CD4-positive, alpha-beta memory T cell (primary cell): Measurements from ENCODE around the gene CSTPP1. TPM values are rescaled to one million over a fixed set of nuclear protein-coding genes. Genes with fewer than 3 reads are reported as not detected.
A peak's percentile ranks its signal among the peaks of the same experiment; 100 is the strongest.
"Not testable (repeated sequence)": the region's sequence is repeated elsewhere in the genome, so short reads cannot be mapped to it uniquely, and the experiment has no call there.

Experiments used
- CTCF ChIA-PET: fragments of 350-600 bp; sonication (Branson Sonifier 250); formaldehyde crosslinking; loops from one replicate; lab custom pipeline; 2021; ENCODE audit warnings: inconsistent platforms; ENCODE audit not compliant: partially characterized antibody; lab: Charles Lee
- POLR2A ChIA-PET: fragments of 350-600 bp; sonication (Branson Sonifier 250); formaldehyde crosslinking; loops from one replicate; lab custom pipeline; 2021; ENCODE audit not compliant: partially characterized antibody; lab: Charles Lee
- DNase-seq, 5 donors: peaks; one replicate each; pipeline versions ENCODE4 v3.0.0 to v3.0.0-alpha.2; 2020 to 2022; ENCODE audit warnings: mixed read lengths in 1 of 5
- H3K27ac ChIP-seq: one replicate; pipeline ENCODE4 v1.7.0; 2013; ENCODE audit warnings: low read depth, low read length
- H3K27me3 ChIP-seq: 2 replicates; pipeline ENCODE4 v1.7.0; 2013; ENCODE audit warnings: mild to moderate bottlenecking, low read length, moderate library complexity; ENCODE audit not compliant: insufficient read depth
- H3K36me3 ChIP-seq: 2 replicates; pipeline ENCODE4 v1.7.0; 2013; ENCODE audit warnings: mild to moderate bottlenecking, low read length, moderate library complexity; ENCODE audit not compliant: insufficient read depth
- H3K4me1 ChIP-seq: 2 replicates; pipeline ENCODE4 v1.7.0; 2013; ENCODE audit warnings: mild to moderate bottlenecking, low read length, moderate library complexity; ENCODE audit not compliant: insufficient read depth
- H3K4me3 ChIP-seq, 2 donors: one replicate each; pipeline ENCODE4 v1.7.0; 2013; ENCODE audit warnings: low read length in 2 of 2, mild to moderate bottlenecking in 1 of 2
- H3K9me3 ChIP-seq, 2 donors: one replicate each; pipeline ENCODE4 v1.7.0; 2013; ENCODE audit warnings: low read length in 2 of 2, control low read depth in 1 of 2; ENCODE audit not compliant: control insufficient read depth in 1 of 2
- H3K27ac Mint-ChIP-seq, 7 donors: one replicate each; pipeline ENCODE4 v1.8.0; 2020 to 2021; ENCODE audit warnings: mixed read lengths in 7 of 7, mild to moderate bottlenecking in 6 of 7, inconsistent platforms in 3 of 7, moderate library complexity in 3 of 7
- H3K27me3 Mint-ChIP-seq, 2 donors: one replicate each; pipeline ENCODE4 v1.8.0; 2020 to 2021; ENCODE audit warnings: mixed read lengths in 2 of 2
- H3K36me3 Mint-ChIP-seq, 2 donors: one replicate each; pipeline ENCODE4 v1.8.0; 2020 to 2021; ENCODE audit warnings: mixed read lengths in 2 of 2, inconsistent platforms in 1 of 2, mild to moderate bottlenecking in 1 of 2
- H3K4me1 Mint-ChIP-seq, 4 donors: one replicate each; pipeline ENCODE4 v1.8.0; 2020 to 2021; ENCODE audit warnings: mixed read lengths in 4 of 4, mild to moderate bottlenecking in 1 of 4
- H3K4me3 Mint-ChIP-seq, 8 donors: one replicate each; pipeline ENCODE4 v1.8.0; 2020 to 2021; ENCODE audit warnings: mixed read lengths in 8 of 8, mild to moderate bottlenecking in 7 of 8, moderate library complexity in 6 of 8, inconsistent platforms in 3 of 8
- H3K9me3 Mint-ChIP-seq, 8 donors: one replicate each; pipeline ENCODE4 v1.8.0; 2020 to 2021; ENCODE audit warnings: mixed read lengths in 8 of 8, mild to moderate bottlenecking in 5 of 8, inconsistent platforms in 3 of 8, moderate library complexity in 1 of 8
- intact Hi-C: fragments of 100-400 bp; cut with micrococcal nuclease; formaldehyde crosslinking; loops from one replicate; pipeline ENCODE4 v1.15.1; 2023
- polyA plus RNA-seq, 2 donors: library from polyadenylated mRNA; unstranded; fragments of 300-500 nt; fragmentation: Illumina TruSeq; gene quantifications; one replicate each; pipeline ENCODE4 v1.2.3, GENCODE V29; 2021
- total RNA-seq, 2 experiments: library from RNA; stranded (reverse); gene quantifications; one replicate each; pipeline ENCODE4 v1.2.3, GENCODE V29; 2021

CSTPP1 gene
- total and polyA plus RNA-seq, 4 experiments from 2014 or later, result 12.4 to 24.3 (median 17.8) TPM

- no peaks in the 10 kb centered on the region for H3K9me3 ChIP-seq
- DNase-seq, result no peak
- Mint-ChIP-seq H3K27me3 (no peaks in the 10 kb centered on the region), H3K4me1 (peaks cover 0 to 8% (median 3%) of the 10 kb centered on the region in 4 donors), H3K4me3 (no peak overlapping the region), H3K36me3 (peaks cover 0 to 3% of the 10 kb centered on the region in 2 donors), H3K9me3 (no peaks in the 10 kb centered on the region), H3K27ac (peak overlapping the region in 2 of 7 donors; percentile 18 to 20)
- no peak overlapping the region for H3K27ac ChIP-seq
- no peak overlapping the region for H3K4me3 ChIP-seq
- H3K4me1 ChIP-seq, result peaks cover 8% of the 10 kb centered on the region
- no peaks in the 10 kb centered on the region for H3K27me3 ChIP-seq
- no peaks in the 10 kb centered on the region for H3K36me3 ChIP-seq
- CTCF ChIA-PET, result no interaction called here
- POLR2A ChIA-PET, result no interaction called here
- intact Hi-C loops, result no loop called here
Observed at GRCh38 chr11:46953093-46953492, 16.5 kb downstream of the CSTPP1 start.

DNA sequence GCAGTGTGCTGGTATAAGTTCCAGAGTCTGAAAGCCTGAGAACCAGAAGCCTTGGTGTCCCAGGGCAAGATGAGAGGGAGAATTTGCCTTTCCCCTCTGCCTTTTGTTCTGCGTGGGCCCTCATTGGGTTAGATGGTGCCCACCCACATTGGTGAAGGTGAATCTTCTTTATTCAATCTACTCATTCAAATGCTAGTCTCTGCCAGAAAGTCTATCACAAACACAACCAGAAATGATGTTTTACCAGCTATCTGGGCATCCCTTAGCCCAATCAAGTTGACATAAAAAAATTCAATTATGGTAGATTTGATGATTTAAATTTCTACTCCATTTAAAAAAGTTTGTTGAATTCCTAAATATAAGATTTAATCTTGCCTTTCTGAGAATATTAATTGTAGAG lies 22.2 kb downstream of the CSTPP1 start:
- Histone ChIP-seq H3K4me3 (no peak overlapping the region), H3K27me3 (no peaks in the 10 kb centered on the region), H3K4me1 (no peaks in the 10 kb centered on the region), H3K27ac (no peak overlapping the region), H3K9me3 (no peaks in the 10 kb centered on the region), H3K36me3 (no peaks in the 10 kb centered on the region)
- intact Hi-C loops, result no loop called here
- CTCF ChIA-PET, result no interaction called here
- Mint-ChIP-seq H3K9me3 (peaks cover 0 to 11% (median 5%) of the 10 kb centered on the region in 8 donors), H3K4me1 (peaks cover 0 to 1% (median 0%) of the 10 kb centered on the region in 4 donors), H3K27ac (no peak overlapping the region), H3K27me3 (no peaks in the 10 kb centered on the region), H3K4me3 (no peak overlapping the region), H3K36me3 (peaks cover 23 to 40% of the 10 kb centered on the region in 2 donors)
- POLR2A ChIA-PET, result no interaction called here
- no peak for DNase-seq

DNA sequence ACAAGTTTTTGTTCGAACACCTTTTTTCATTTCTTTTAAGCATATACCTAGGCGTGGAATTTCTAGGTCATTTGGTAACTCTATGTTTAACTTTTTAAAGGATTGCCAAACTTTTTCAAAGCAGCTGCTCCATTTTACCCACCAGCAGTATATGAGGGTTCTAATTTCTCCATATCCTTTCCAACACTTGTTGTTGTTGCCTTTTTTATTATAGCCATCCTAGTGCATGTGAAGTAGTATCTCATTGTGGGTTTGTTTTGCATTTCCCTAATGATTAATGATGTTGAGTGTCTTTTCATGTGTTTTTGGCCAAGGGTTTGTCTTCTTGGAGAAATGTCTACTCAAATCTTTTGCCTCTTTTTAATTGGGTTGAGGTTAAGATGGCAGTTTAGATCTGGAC lies 24.5 kb downstream of the CSTPP1 start:
- intact Hi-C loops, result no loop called here
- H3K4me1 ChIP-seq, result no peaks in the 10 kb centered on the region
- H3K27me3 Mint-ChIP-seq, result no peaks in the 10 kb centered on the region
- H3K27ac ChIP-seq, result no peak overlapping the region
- POLR2A ChIA-PET, result no interaction called here
- H3K36me3 ChIP-seq, result no peaks in the 10 kb centered on the region
- H3K4me3 ChIP-seq, result no peak overlapping the region
- CTCF ChIA-PET, result no interaction called here
- H3K9me3 ChIP-seq, result no peaks in the 10 kb centered on the region
- H3K4me3 Mint-ChIP-seq, result no peak overlapping the region
- peaks cover 0 to 3% (median 0%) of the 10 kb centered on the region in 4 donors for H3K4me1 Mint-ChIP-seq
- peaks cover 26 to 48% of the 10 kb centered on the region in 2 donors for H3K36me3 Mint-ChIP-seq
- no peak for DNase-seq
- H3K27me3 ChIP-seq, result no peaks in the 10 kb centered on the region
- H3K27ac Mint-ChIP-seq, result no peak overlapping the region
- peaks cover 0 to 11% (median 5%) of the 10 kb centered on the region in 8 donors for H3K9me3 Mint-ChIP-seq

- DNase-seq, H3K27ac Mint-ChIP-seq, H3K36me3 ChIP-seq, H3K9me3 ChIP-seq, POLR2A ChIA-PET, H3K27me3 Mint-ChIP-seq, intact Hi-C loops, H3K4me1 Mint-ChIP-seq, H3K4me3 ChIP-seq, H3K27ac ChIP-seq, H3K27me3 ChIP-seq, CTCF ChIA-PET, H3K4me3 Mint-ChIP-seq, H3K4me1 ChIP-seq: not testable (repeated sequence)
- H3K36me3 Mint-ChIP-seq, result peaks cover 26 to 48% of the 10 kb centered on the region in 2 donors
- peaks cover 0 to 11% (median 5%) of the 10 kb centered on the region in 8 donors for H3K9me3 Mint-ChIP-seq
Observed at GRCh38 chr11:46961886-46962285, 25.3 kb downstream of the CSTPP1 start.

DNA sequence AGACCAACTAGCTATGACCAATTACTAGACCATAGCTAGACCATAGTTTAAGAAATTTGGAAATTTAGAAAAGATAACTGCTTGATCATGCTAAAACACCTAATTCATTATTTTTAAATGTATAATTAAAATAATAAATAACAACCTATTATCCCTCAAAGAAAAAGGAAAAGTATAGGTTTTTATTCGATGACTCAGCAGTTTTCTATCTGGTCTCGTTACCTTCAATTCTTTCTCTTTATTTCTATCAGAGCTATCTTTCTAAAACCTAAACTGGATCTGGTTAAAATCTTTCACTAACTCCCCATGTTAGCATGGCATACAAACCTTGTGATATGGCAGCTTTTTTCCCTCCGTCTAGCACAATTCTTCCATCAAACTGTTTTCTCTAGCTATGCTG lies 27.3 kb downstream of the CSTPP1 start:
- peaks cover 21 to 42% of the 10 kb centered on the region in 2 donors for H3K36me3 Mint-ChIP-seq
- POLR2A ChIA-PET, result interaction anchor here (0.7 kb wide), 1 partner anchor 948 kb away, joined by 3 read pairs; no protein-coding TSS in a partner anchor

GRCh38 chr11:46966773-46967172 lies 30.2 kb downstream of the CSTPP1 start:
- CTCF ChIA-PET, result interaction anchor here (0.7 kb wide), 1 partner anchor 196 kb away, joined by 3 read pairs; no protein-coding TSS in a partner anchor
- peaks cover 7 to 18% of the 10 kb centered on the region in 2 donors for H3K36me3 Mint-ChIP-seq
- intact Hi-C loops, result no loop called here
- POLR2A ChIA-PET, result no interaction called here
- DNase-seq, result no peak
- no peaks in the 10 kb centered on the region for H3K27me3 Mint-ChIP-seq
- no peaks in the 10 kb centered on the region for H3K4me1 ChIP-seq
- H3K27me3 ChIP-seq, result no peaks in the 10 kb centered on the region
- H3K36me3 ChIP-seq, result no peaks in the 10 kb centered on the region
- no peak overlapping the region for H3K27ac Mint-ChIP-seq
- no peak overlapping the region for H3K4me3 Mint-ChIP-seq
- no peaks in the 10 kb centered on the region for H3K9me3 ChIP-seq
- no peak overlapping the region for H3K4me3 ChIP-seq
- H3K27ac ChIP-seq, result no peak overlapping the region
- H3K4me1 Mint-ChIP-seq, result peaks cover 0 to 3% (median 0%) of the 10 kb centered on the region in 4 donors
- no peaks in the 10 kb centered on the region for H3K9me3 Mint-ChIP-seq

More for the DNA sequence above, 27.3 kb downstream of the CSTPP1 start:
- H3K27ac ChIP-seq, result no peak overlapping the region
- no peaks in the 10 kb centered on the region for H3K4me1 ChIP-seq
- H3K27ac Mint-ChIP-seq, result no peak overlapping the region
- CTCF ChIA-PET, result interaction anchor here (1.2 kb wide), 2 partner anchors 15 kb away, joined by 3 read pairs; no protein-coding TSS in a partner anchor
- no peak for DNase-seq
- no peaks in the 10 kb centered on the region for H3K27me3 Mint-ChIP-seq
- H3K27me3 ChIP-seq, result no peaks in the 10 kb centered on the region
- H3K4me3 Mint-ChIP-seq, result no peak overlapping the region
- peaks cover 0 to 6% (median 3%) of the 10 kb centered on the region in 8 donors for H3K9me3 Mint-ChIP-seq
- no peak overlapping the region for H3K4me3 ChIP-seq
- intact Hi-C loops, result no loop called here
- no peaks in the 10 kb centered on the region for H3K36me3 ChIP-seq
- peaks cover 0 to 3% (median 0%) of the 10 kb centered on the region in 4 donors for H3K4me1 Mint-ChIP-seq
- no peaks in the 10 kb centered on the region for H3K9me3 ChIP-seq

DNA sequence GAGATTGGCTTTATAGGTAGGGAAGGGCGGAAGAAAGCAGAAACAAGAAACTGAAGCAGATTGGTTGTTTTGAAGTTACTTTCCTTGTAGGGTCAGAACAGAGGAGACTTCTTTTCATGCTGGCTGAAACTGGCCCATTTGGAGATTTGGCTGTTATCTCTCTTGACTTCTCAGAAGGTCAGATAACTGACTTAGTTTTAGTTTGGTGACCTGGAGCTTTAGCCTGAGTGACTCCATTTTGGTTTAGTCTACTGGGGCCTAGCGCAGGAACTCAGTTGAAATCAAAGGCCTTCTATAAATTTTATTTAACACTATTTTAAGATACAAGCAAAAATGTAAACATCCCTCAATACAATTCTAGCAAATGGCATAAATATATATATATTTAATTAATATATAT lies 31.4 kb downstream of the CSTPP1 start:
- POLR2A ChIA-PET, result no interaction called here
- Histone ChIP-seq H3K27ac (no peak overlapping the region), H3K36me3 (no peaks in the 10 kb centered on the region), H3K9me3 (no peaks in the 10 kb centered on the region), H3K4me3 (no peak overlapping the region), H3K27me3 (no peaks in the 10 kb centered on the region), H3K4me1 (no peaks in the 10 kb centered on the region)
- Mint-ChIP-seq H3K4me1 (peaks cover 0 to 3% (median 0%) of the 10 kb centered on the region in 4 donors), H3K9me3 (no peaks in the 10 kb centered on the region), H3K27ac (no peak overlapping the region), H3K4me3 (no peak overlapping the region), H3K36me3 (peaks cover 4 to 10% of the 10 kb centered on the region in 2 donors), H3K27me3 (no peaks in the 10 kb centered on the region)
- no peak for DNase-seq
- CTCF ChIA-PET, result no interaction called here
- intact Hi-C loops, result no loop called here
